Breast epithelium (tissue), 3 donors: ENCODE measurements around the gene PROCR.

ENCODE experiments used
- POLR2A ChIP-seq: fragments of 450-650 bp; IDR thresholded peaks from one replicate; pipeline ENCODE4 v1.6.1; 2016; ENCODE audit warnings: antibody characterized with exemption, mild to moderate bottlenecking, moderate library complexity
- TF ChIP-seq, protein P1 (sequence below), 3 donors: fragments of 450-650 bp; IDR thresholded peaks; one replicate each; pipeline ENCODE4 v1.5.1; 2016 to 2017; ENCODE audit warnings: antibody characterized with exemption in 3 of 3, mild to moderate bottlenecking in 3 of 3, moderate library complexity in 3 of 3

GRCh38 chr20:35146299-35146919 is 25.5 kb upstream of the PROCR start:
- TF ChIP-seq, protein P1, sequence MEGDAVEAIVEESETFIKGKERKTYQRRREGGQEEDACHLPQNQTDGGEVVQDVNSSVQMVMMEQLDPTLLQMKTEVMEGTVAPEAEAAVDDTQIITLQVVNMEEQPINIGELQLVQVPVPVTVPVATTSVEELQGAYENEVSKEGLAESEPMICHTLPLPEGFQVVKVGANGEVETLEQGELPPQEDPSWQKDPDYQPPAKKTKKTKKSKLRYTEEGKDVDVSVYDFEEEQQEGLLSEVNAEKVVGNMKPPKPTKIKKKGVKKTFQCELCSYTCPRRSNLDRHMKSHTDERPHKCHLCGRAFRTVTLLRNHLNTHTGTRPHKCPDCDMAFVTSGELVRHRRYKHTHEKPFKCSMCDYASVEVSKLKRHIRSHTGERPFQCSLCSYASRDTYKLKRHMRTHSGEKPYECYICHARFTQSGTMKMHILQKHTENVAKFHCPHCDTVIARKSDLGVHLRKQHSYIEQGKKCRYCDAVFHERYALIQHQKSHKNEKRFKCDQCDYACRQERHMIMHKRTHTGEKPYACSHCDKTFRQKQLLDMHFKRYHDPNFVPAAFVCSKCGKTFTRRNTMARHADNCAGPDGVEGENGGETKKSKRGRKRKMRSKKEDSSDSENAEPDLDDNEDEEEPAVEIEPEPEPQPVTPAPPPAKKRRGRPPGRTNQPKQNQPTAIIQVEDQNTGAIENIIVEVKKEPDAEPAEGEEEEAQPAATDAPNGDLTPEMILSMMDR (IDR thresholded peaks at IDR 0.05): no peak
- no peak for TF ChIP-seq POLR2A
